Measurements from ENCODE around the gene CNOT10.

CNOT10 gene

DNA sequence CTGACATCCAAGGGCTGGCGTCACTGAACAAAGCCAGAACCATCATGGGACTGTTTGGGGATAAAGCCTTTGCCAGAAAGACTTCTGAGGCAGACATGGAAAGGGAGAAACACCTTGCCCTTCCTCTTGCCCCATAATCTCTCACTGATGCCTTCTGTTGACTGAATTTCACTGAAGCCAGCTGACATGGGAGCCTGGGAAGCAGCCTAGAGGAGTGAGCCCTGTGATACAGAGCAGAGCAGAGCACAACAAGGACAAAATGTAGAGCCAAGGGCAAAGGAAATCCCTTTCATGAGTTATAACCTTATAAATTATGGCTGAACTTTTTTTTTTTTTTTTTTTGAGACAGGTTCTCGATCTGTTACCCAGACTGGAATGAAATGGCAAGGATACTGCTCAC is 9.8 kb upstream of the CNOT10 start:
- Mint-ChIP-seq H3K4me1 (peaks cover 8% of the 10 kb centered on the region), H3K27ac (peak overlapping the region; percentile 42), H3K27me3 (peaks cover 24% of the 10 kb centered on the region), H3K4me3 (no peak overlapping the region), H3K36me3 (no peaks in the 10 kb centered on the region), H3K9me3 (no peaks in the 10 kb centered on the region)
- DNase-seq: no peak
- CTCF ChIA-PET: no interaction called here

- no peak overlapping the region for H3K27ac Mint-ChIP-seq
- no peaks in the 10 kb centered on the region for H3K36me3 Mint-ChIP-seq
- peaks cover 8% of the 10 kb centered on the region for H3K4me1 Mint-ChIP-seq
- peaks cover 24% of the 10 kb centered on the region for H3K27me3 Mint-ChIP-seq
- DNase-seq: no peak
- CTCF ChIA-PET: no interaction called here
- H3K4me3 Mint-ChIP-seq: no peak overlapping the region
- no peaks in the 10 kb centered on the region for H3K9me3 Mint-ChIP-seq
These were observed 9.3 kb upstream of the CNOT10 start for GRCh38 chr3:32675650-32676049.

- H3K9me3 Mint-ChIP-seq: no peaks in the 10 kb centered on the region
- no peak for DNase-seq
- CTCF ChIA-PET: no interaction called here
These were observed 3.2 kb upstream of the CNOT10 start for GRCh38 chr3:32681811-32682210.

DNA sequence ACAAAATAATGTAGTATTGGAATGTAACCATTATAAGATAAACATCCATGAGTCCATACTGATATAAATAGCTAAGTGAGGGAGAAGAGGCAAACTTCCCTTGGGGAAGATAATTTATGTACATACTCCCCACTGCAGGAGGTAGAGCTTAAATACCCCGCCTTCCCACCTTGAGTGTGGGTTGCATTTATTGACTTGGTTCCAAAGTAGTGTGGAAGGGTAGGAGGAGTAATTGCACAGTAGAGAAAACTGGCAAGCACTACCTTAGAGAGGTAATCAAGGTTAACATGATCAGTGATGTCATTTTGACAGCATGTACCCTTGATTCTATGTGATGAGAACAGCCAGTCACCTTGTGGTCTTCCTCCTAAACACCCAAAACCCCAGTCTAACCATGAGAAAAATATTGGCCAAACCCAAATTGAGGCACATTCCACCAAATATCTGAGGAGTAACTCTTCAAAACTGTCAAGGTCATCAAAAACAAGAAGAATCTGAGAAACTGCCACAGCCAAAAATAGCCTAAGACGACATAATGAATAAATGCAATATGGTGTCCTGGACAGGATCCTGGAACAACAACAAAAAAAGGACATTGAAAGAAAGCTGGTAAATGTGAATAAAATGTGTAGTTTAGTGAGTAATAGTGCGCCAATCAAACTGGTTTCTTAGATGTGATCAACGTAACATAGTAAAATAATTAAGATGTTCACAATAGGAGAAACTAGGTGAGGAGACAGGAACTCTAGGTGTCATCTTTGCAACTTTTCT is 774 bp upstream of the CNOT10 start:
- H3K4me1 Mint-ChIP-seq: peaks cover 32% of the 10 kb centered on the region
- H3K27ac Mint-ChIP-seq: peak overlapping the region; percentile 91
- CTCF ChIA-PET: interaction anchor here (1.1 kb wide), 1 partner anchor 11 kb away, joined by 3 read pairs; no protein-coding TSS in a partner anchor

More at GRCh38 chr3:32681811-32682210, 3.2 kb upstream of the CNOT10 start:
- peaks cover 9% of the 10 kb centered on the region for H3K27me3 Mint-ChIP-seq
- H3K36me3 Mint-ChIP-seq: no peaks in the 10 kb centered on the region
- H3K4me1 Mint-ChIP-seq: peaks cover 25% of the 10 kb centered on the region
- no peak overlapping the region for H3K27ac Mint-ChIP-seq
- no peak overlapping the region for H3K4me3 Mint-ChIP-seq

GRCh38 chr3:32685543-32686185 is 676 bp downstream of the CNOT10 start:
- H3K27me3 Mint-ChIP-seq: no peaks in the 10 kb centered on the region
- CTCF ChIA-PET: interaction anchor here (0.6 kb wide), 1 partner anchor 389 kb away, joined by 3 read pairs; no protein-coding TSS in a partner anchor
- peak overlapping the region; percentile 92 for H3K4me3 Mint-ChIP-seq
- no peak for DNase-seq
- H3K27ac Mint-ChIP-seq: peak overlapping the region; percentile 90
- no peaks in the 10 kb centered on the region for H3K9me3 Mint-ChIP-seq
- H3K4me1 Mint-ChIP-seq: peaks cover 32% of the 10 kb centered on the region
- peaks cover 20% of the 10 kb centered on the region for H3K36me3 Mint-ChIP-seq

More for the DNA sequence above, 774 bp upstream of the CNOT10 start:
- peak overlapping the region; percentile 92 for H3K4me3 Mint-ChIP-seq
- H3K27me3 Mint-ChIP-seq: peaks cover 8% of the 10 kb centered on the region
- H3K36me3 Mint-ChIP-seq: peaks cover 12% of the 10 kb centered on the region
- no peaks in the 10 kb centered on the region for H3K9me3 Mint-ChIP-seq
- DNase-seq: no peak

DNA sequence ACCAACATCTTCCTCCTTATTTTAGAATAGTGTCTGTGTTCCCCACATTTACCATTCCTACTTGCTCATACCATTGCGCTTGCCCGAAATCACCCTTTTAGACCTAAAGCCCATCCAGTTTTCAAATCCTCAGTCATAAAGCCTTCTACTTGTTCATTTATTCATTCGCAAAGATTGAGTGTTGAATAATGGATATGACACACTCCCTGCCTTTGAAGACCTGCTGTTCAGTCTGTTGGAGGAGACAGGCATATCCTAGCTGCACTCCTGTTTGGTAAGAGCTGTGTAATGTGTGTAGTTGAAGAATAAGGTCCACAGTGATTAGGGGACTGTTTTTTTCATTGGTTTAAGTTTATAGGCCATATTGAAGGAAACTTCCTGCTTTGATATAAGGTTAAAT is 1.7 kb downstream of the CNOT10 start:
- DNase-seq: no peak
- peaks cover 32% of the 10 kb centered on the region for H3K4me1 Mint-ChIP-seq

GRCh38 chr3:32691847-32692246 is 6.9 kb downstream of the CNOT10 start:
- no peaks in the 10 kb centered on the region for H3K27me3 Mint-ChIP-seq
- no peaks in the 10 kb centered on the region for H3K9me3 Mint-ChIP-seq
- H3K27ac Mint-ChIP-seq: no peak overlapping the region
- H3K4me3 Mint-ChIP-seq: no peak overlapping the region
- DNase-seq: no peak
- peaks cover 18% of the 10 kb centered on the region for H3K4me1 Mint-ChIP-seq
- H3K36me3 Mint-ChIP-seq: peaks cover 31% of the 10 kb centered on the region
- CTCF ChIA-PET: no interaction called here

More for the DNA sequence above, 1.7 kb downstream of the CNOT10 start:
- no peak overlapping the region for H3K27ac Mint-ChIP-seq
- CTCF ChIA-PET: no interaction called here
- no peaks in the 10 kb centered on the region for H3K9me3 Mint-ChIP-seq
- peak overlapping the region; percentile 92 for H3K4me3 Mint-ChIP-seq
- no peaks in the 10 kb centered on the region for H3K27me3 Mint-ChIP-seq
- peaks cover 24% of the 10 kb centered on the region for H3K36me3 Mint-ChIP-seq

GRCh38 chr3:32696523-32696922 is 11.5 kb downstream of the CNOT10 start:
- no peaks in the 10 kb centered on the region for H3K9me3 Mint-ChIP-seq
- H3K4me1 Mint-ChIP-seq: peaks cover 7% of the 10 kb centered on the region
- no peak overlapping the region for H3K4me3 Mint-ChIP-seq
- no peaks in the 10 kb centered on the region for H3K27me3 Mint-ChIP-seq
- H3K36me3 Mint-ChIP-seq: peaks cover 13% of the 10 kb centered on the region
- CTCF ChIA-PET: interaction anchor here (1.1 kb wide), 1 partner anchor 9 kb away, joined by 3 read pairs; no protein-coding TSS in a partner anchor
- DNase-seq: no peak
- H3K27ac Mint-ChIP-seq: no peak overlapping the region

DNA sequence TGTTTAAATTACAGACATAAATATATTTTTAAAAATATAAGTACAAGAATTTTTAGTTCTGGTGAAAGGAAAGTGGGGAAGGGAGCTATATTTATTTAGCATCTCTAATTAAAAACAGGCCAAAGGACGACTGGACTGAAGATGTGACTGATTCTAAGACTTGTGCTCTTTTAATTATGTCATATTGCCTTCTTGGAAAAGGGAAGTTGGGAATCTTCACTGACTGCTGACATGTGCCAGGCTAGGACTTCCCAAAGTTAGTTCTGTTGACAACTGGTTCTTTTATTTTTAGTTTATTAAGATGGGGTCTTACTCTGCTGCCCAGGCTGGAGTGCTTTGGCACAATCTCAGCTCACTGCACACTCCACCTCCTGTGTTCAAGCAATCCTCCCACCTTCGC is 13.5 kb downstream of the CNOT10 start:
- Mint-ChIP-seq H3K27ac (no peak overlapping the region), H3K4me3 (no peak overlapping the region), H3K9me3 (no peaks in the 10 kb centered on the region), H3K4me1 (peaks cover 17% of the 10 kb centered on the region), H3K36me3 (peaks cover 17% of the 10 kb centered on the region), H3K27me3 (no peaks in the 10 kb centered on the region)
- DNase-seq: no peak
- CTCF ChIA-PET: no interaction called here

DNA sequence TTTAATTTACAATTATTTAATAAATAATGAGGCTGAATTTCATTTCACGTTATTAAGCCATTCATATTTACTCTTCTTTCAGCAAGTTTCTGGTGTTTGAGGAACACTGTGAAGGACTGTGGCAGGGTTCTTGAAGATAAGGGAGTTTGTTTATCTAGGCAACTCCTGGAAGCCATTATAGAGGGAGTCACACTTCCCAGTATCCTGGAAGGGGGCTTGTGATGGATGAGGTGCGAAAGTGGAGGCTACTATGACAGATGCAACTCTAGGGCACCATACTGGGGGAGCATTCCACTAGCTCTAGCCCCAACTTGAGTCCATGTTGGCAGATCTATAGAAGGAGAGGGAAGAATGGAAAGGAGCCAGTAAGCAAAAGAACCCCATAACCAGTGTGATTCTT is 14.4 kb downstream of the CNOT10 start:
- Mint-ChIP-seq H3K27me3 (no peaks in the 10 kb centered on the region), H3K4me1 (peaks cover 20% of the 10 kb centered on the region), H3K9me3 (no peaks in the 10 kb centered on the region), H3K36me3 (peaks cover 17% of the 10 kb centered on the region), H3K4me3 (no peak overlapping the region), H3K27ac (no peak overlapping the region)
- no peak for DNase-seq
- CTCF ChIA-PET: no interaction called here

GRCh38 chr3:32700244-32700643 is 15.3 kb downstream of the CNOT10 start:
- no peaks in the 10 kb centered on the region for H3K9me3 Mint-ChIP-seq
- H3K27me3 Mint-ChIP-seq: no peaks in the 10 kb centered on the region
- peaks cover 21% of the 10 kb centered on the region for H3K4me1 Mint-ChIP-seq
- no peak for DNase-seq
- H3K27ac Mint-ChIP-seq: no peak overlapping the region
- H3K4me3 Mint-ChIP-seq: no peak overlapping the region
- CTCF ChIA-PET: no interaction called here
- peaks cover 15% of the 10 kb centered on the region for H3K36me3 Mint-ChIP-seq

DNA sequence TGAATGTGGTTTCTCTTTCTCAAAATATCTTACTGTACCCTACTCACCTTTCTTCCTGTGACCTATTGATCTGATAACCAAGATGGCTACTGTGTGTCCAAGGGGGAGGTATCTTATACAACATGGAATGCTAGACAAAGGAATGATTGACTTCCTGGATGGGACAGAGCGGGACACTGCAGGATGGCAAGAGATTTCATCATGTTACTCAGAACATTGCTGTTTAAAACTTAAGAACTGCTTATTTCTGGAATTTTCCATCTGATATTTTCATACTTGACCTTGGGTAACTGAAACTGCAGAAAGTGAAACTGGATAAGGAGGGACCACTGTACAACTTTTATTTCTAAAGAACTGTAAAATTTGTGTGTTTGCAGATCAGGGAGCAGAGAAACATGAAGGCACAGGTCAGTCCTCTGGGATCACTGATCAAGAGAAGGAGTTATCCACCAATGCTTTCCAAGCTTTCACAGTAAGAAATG is 18.5 kb downstream of the CNOT10 start:
- Mint-ChIP-seq H3K27ac (no peak overlapping the region), H3K9me3 (no peaks in the 10 kb centered on the region), H3K4me1 (peaks cover 41% of the 10 kb centered on the region), H3K4me3 (no peak overlapping the region), H3K36me3 (peaks cover 26% of the 10 kb centered on the region), H3K27me3 (no peaks in the 10 kb centered on the region)
- CTCF ChIA-PET: no interaction called here
- no peak for DNase-seq

- CTCF ChIA-PET: interaction anchor here (0.6 kb wide), 1 partner anchor 9 kb away, joined by 3 read pairs; no protein-coding TSS in a partner anchor
- DNase-seq: no peak
- Mint-ChIP-seq H3K4me3 (no peak overlapping the region), H3K27ac (no peak overlapping the region), H3K9me3 (no peaks in the 10 kb centered on the region), H3K36me3 (peaks cover 35% of the 10 kb centered on the region), H3K4me1 (peaks cover 46% of the 10 kb centered on the region), H3K27me3 (no peaks in the 10 kb centered on the region)
These were observed 20.2 kb downstream of the CNOT10 start for GRCh38 chr3:32705232-32705631.

- H3K9me3 Mint-ChIP-seq: no peaks in the 10 kb centered on the region
- peaks cover 41% of the 10 kb centered on the region for H3K36me3 Mint-ChIP-seq
- peaks cover 47% of the 10 kb centered on the region for H3K4me1 Mint-ChIP-seq
- H3K4me3 Mint-ChIP-seq: no peak overlapping the region
- H3K27ac Mint-ChIP-seq: peak overlapping the region; percentile 81
- DNase-seq: no peak
- H3K27me3 Mint-ChIP-seq: no peaks in the 10 kb centered on the region
- CTCF ChIA-PET: interaction anchor here (0.6 to 0.9 kb wide), 2 partner anchors 14 to 102 kb away, joined by 3 read pairs; no protein-coding TSS in a partner anchor
These were observed 21.5 kb downstream of the CNOT10 start for GRCh38 chr3:32706348-32707025.
